H1 (cell line): ENCODE measurements around the gene SMARCA5. TPM values are rescaled to one million over a fixed set of nuclear protein-coding genes. Genes with fewer than 3 reads are reported as not detected.

Experiments used
- CTCF ChIA-PET: fragments of 300-600 bp; sonication (Branson Sonifier 250); formaldehyde crosslinking; loops from one replicate; lab custom pipeline; 2021; ENCODE audit not compliant: partially characterized antibody; lab: Charles Lee
- POLR2A ChIA-PET: fragments of 300-600 bp; sonication (Branson Sonifier 250); formaldehyde crosslinking; loops from one replicate; lab custom pipeline; 2021; ENCODE audit warnings: inconsistent platforms; ENCODE audit not compliant: partially characterized antibody; lab: Charles Lee
- DNase-seq, 2 experiments: peaks; one replicate each; pipeline versions ENCODE4 v3.0.0 to v3.0.0-alpha.2; 2010 to 2022; ENCODE audit warnings: low spot score in 2 of 2, low read depth in 1 of 2, mixed read lengths in 1 of 2
- FAIRE-seq: peaks from 2 replicates; lab custom pipeline; 2011; peaks lifted over from hg19 to GRCh38; lab: Jason Lieb, UNC
- H2AFZ ChIP-seq: 2 replicates; pipeline ENCODE4 v1.8.1; 2012; ENCODE audit warnings: low read length, inconsistent platforms
- H2AK5ac ChIP-seq: 2 replicates; pipeline ENCODE4 v1.6.1; 2013; ENCODE audit warnings: low read depth, low read length
- H2BK120ac ChIP-seq: replicated peaks from 2 replicates; pipeline ENCODE3; 2013; ENCODE audit warnings: low read depth, low read length, inconsistent platforms
- H2BK12ac ChIP-seq: 2 replicates; pipeline ENCODE4 v1.6.1; 2013; ENCODE audit warnings: low read depth, low read length
- H2BK15ac ChIP-seq: 2 replicates; pipeline ENCODE4 v1.6.1; 2013; ENCODE audit warnings: low read length
- H2BK20ac ChIP-seq: 2 replicates; pipeline ENCODE4 v1.6.1; 2013; ENCODE audit warnings: low read length
- H2BK5ac ChIP-seq: 2 replicates; pipeline ENCODE4 v1.6.1; 2013; ENCODE audit warnings: low read depth, low read length
- H3K14ac ChIP-seq: 2 replicates; pipeline ENCODE4 v1.6.1; 2013; ENCODE audit warnings: inconsistent platforms; ENCODE audit not compliant: insufficient read length
- H3K18ac ChIP-seq: 2 replicates; pipeline ENCODE4 v1.6.1; 2013; ENCODE audit warnings: low read length; ENCODE audit errors: extremely low read depth
- H3K23ac ChIP-seq: 2 replicates; pipeline ENCODE4 v1.6.1; 2013; ENCODE audit warnings: inconsistent platforms; ENCODE audit not compliant: insufficient read length
- H3K23me2 ChIP-seq: 2 replicates; pipeline ENCODE4 v1.6.1; 2013; ENCODE audit warnings: low read depth, low read length
- H3K27ac ChIP-seq: 2 replicates; pipeline ENCODE4 v1.6.1; 2011; ENCODE audit warnings: low read depth, low read length, inconsistent platforms
- H3K27me3 ChIP-seq, 4 experiments: replicated peaks in 1 of 4; 1 replicate in 1 of 4; 2 replicates in 3 of 4; pipeline versions ENCODE4 v1.6.1 to v1.8.1; 2011 to 2013; ENCODE audit warnings: low read length in 3 of 4, mild to moderate bottlenecking in 3 of 4, inconsistent platforms in 2 of 4, mixed read lengths in 2 of 4, moderate library complexity in 1 of 4; ENCODE audit not compliant: control insufficient read depth in 3 of 4, insufficient read depth in 3 of 4; ENCODE audit errors: extremely low read depth in 1 of 4
- H3K36me3 ChIP-seq, 4 experiments: 2 replicates each; pipeline versions ENCODE4 v1.6.1 to v1.8.1; 2011 to 2013; ENCODE audit warnings: mild to moderate bottlenecking in 4 of 4, low read length in 3 of 4, moderate library complexity in 2 of 4, control low read depth in 1 of 4, inconsistent platforms in 1 of 4; ENCODE audit not compliant: insufficient read depth in 4 of 4, control insufficient read depth in 2 of 4
- H3K4ac ChIP-seq: replicated peaks from 2 replicates; pipeline ENCODE3; 2013; ENCODE audit warnings: low read length, low read depth, mixed read lengths, inconsistent platforms; ENCODE audit not compliant: insufficient read length
- H3K4me1 ChIP-seq, 4 experiments: replicated peaks in 1 of 4; 1 replicate in 1 of 4; 2 replicates in 3 of 4; pipeline versions ENCODE4 v1.6.1 to v1.8.1; 2011 to 2013; ENCODE audit warnings: low read length in 3 of 4, inconsistent platforms in 2 of 4, mixed read lengths in 1 of 4; ENCODE audit not compliant: insufficient read depth in 4 of 4, control insufficient read depth in 3 of 4
- H3K4me2 ChIP-seq, 2 experiments: 2 replicates each; pipeline versions ENCODE4 v1.6.1 to v1.8.1; 2011 to 2013; ENCODE audit warnings: low read depth in 2 of 2, low read length in 2 of 2, control low read depth in 1 of 2, inconsistent platforms in 1 of 2, mild to moderate bottlenecking in 1 of 2; ENCODE audit not compliant: insufficient read depth in 1 of 2
- H3K4me3 ChIP-seq, 4 experiments: fragments of 200-600, 300-600 bp in 1 of 4; sonication (generic), shearing (Covaris generic), sonication (Bioruptor Twin) in 1 of 4; 2 replicates each; pipeline versions ENCODE4 v1.5.1 to v1.8.1; 2011 to 2016; ENCODE audit warnings: low read length in 4 of 4, low read depth in 3 of 4, control low read depth in 2 of 4, inconsistent platforms in 2 of 4, mild to moderate bottlenecking in 2 of 4, mixed read lengths in 1 of 4, moderate library complexity in 1 of 4; ENCODE audit not compliant: insufficient read depth in 2 of 4; ENCODE audit errors: extremely low read depth in 1 of 4
- H3K56ac ChIP-seq: replicated peaks from 2 replicates; pipeline ENCODE3; 2013; ENCODE audit warnings: low read depth, mild to moderate bottlenecking, mixed read lengths, low read length, inconsistent platforms; ENCODE audit not compliant: insufficient read length
- H3K79me1 ChIP-seq: 2 replicates; pipeline ENCODE4 v1.6.1; 2013; ENCODE audit warnings: low read depth, low read length, control low read depth
- H3K79me2 ChIP-seq, 2 experiments: 2 replicates each; pipeline versions ENCODE4 v1.6.1 to v1.8.1; 2012 to 2013; ENCODE audit warnings: low read length in 2 of 2, mild to moderate bottlenecking in 2 of 2, inconsistent platforms in 1 of 2; ENCODE audit not compliant: insufficient read depth in 2 of 2, control insufficient read depth in 1 of 2
- H3K9ac ChIP-seq, 4 experiments: replicated peaks in 1 of 4; 1 replicate in 1 of 4; 2 replicates in 3 of 4; pipeline versions ENCODE4 v1.6.1 to v1.8.1; 2011 to 2013; ENCODE audit warnings: low read depth in 3 of 4, low read length in 3 of 4, control low read depth in 2 of 4, mild to moderate bottlenecking in 2 of 4, moderate library complexity in 2 of 4, inconsistent platforms in 1 of 4; ENCODE audit errors: extremely low read depth in 1 of 4
- H3K9me3 ChIP-seq, 2 experiments: 2 replicates each; pipeline versions ENCODE4 v1.6.1 to v1.8.1; 2012 to 2013; ENCODE audit warnings: mild to moderate bottlenecking in 2 of 2, moderate library complexity in 2 of 2, control low read depth in 1 of 2, inconsistent platforms in 1 of 2, low read depth in 1 of 2, low read length in 1 of 2, mixed read lengths in 1 of 2; ENCODE audit not compliant: insufficient read depth in 2 of 2
- H4K20me1 ChIP-seq, 2 experiments: replicated peaks in 1 of 2; 2 replicates each; pipeline versions ENCODE3 to v1.8.1; 2011 to 2013; ENCODE audit warnings: inconsistent platforms in 2 of 2, low read length in 2 of 2, mild to moderate bottlenecking in 1 of 2; ENCODE audit not compliant: insufficient read depth in 2 of 2, control insufficient read depth in 1 of 2
- H4K5ac ChIP-seq: 2 replicates; pipeline ENCODE4 v1.6.1; 2013; ENCODE audit warnings: low read length, low read depth, mixed read lengths, inconsistent platforms; ENCODE audit not compliant: insufficient read length
- H4K8ac ChIP-seq: 2 replicates; pipeline ENCODE4 v1.8.0; 2013; ENCODE audit warnings: mild to moderate bottlenecking, moderate library complexity, low read length, inconsistent platforms; ENCODE audit not compliant: insufficient read depth; ENCODE audit errors: extremely low read depth
- H4K91ac ChIP-seq: replicated peaks from 2 replicates; pipeline ENCODE3; 2013; ENCODE audit warnings: low read length, mixed read lengths, inconsistent platforms; ENCODE audit not compliant: insufficient read length
- NRF1 ChIP-seq: IDR thresholded peaks from 2 replicates; pipeline ENCODE4 v1.6.1; 2011; ENCODE audit warnings: mild to moderate bottlenecking, low read depth, low read length, improper control_type of control experiment
- RAD21 ChIP-seq, 2 experiments: IDR thresholded peaks in 1 of 2; conservative IDR thresholded peaks in 1 of 2; 2 replicates each; pipeline ENCODE4 v1.6.1; 2011; ENCODE audit warnings: low read depth in 2 of 2, low read length in 2 of 2, improper control_type of control experiment in 1 of 2, inconsistent platforms in 1 of 2, mild to moderate bottlenecking in 1 of 2, moderate library complexity in 1 of 2
- WGBS, 2 experiments: shearing (Covaris generic) in 1 of 2; methylation state at CpG; one replicate each; pipeline versions ENCODE4 v1.1.6 to v1.1.7; 2013 to 2015; ENCODE audit warnings: low lambda C conversion rate in 2 of 2, mixed read lengths in 2 of 2, inconsistent platforms in 1 of 2, low coverage in 1 of 2, missing lambda C conversion rate in 1 of 2; ENCODE audit not compliant: insufficient replicate concordance in 2 of 2, insufficient coverage in 1 of 2, insufficient read length in 1 of 2; ENCODE audit errors: extremely low coverage in 1 of 2, missing lambda C conversion rate in 1 of 2; 5-methylcytosine and 5-hydroxymethylcytosine counted together
- polyA plus RNA-seq, 7 experiments: library from polyadenylated mRNA; depleted of rRNA in 3 of 7; stranded (reverse) in 5 of 7; unstranded in 2 of 7; fragments of >200 nt in 5 of 7; fragments of 200-250 nt in 2 of 7; gene quantifications; 1 replicate in 5 of 7; 2 replicates in 1 of 7; 4 replicates in 1 of 7; pipeline versions ENCODE4 v1.2.1 to v1.2.3, GENCODE V29; 2011 to 2013; ENCODE audit warnings: missing spikeins in 2 of 7, mixed read lengths in 2 of 7
- total RNA-seq: library from RNA; stranded (reverse); fragmentation: NEBNext Ultra II Directional; extraction: Animal tissue kit (Norgen Biotek cat#: 25700); gene quantifications from 2 replicates; pipeline ENCODE4 v1.2.1, GENCODE V29; 2021

Gene SMARCA5
- total and polyA plus RNA-seq, 2 of the 8 experiments (the other 6 are each of a cell fraction or from before 2014, with no cell fraction given): 13.9 to 112 TPM

GRCh38 chr4:143539670-143540023 is 26.1 kb downstream of the SMARCA5 start:
- H3K18ac ChIP-seq: no peak overlapping the region
- ChIA-PET CTCF (interaction anchor here (0.5 kb wide), 1 partner anchor 9 kb away, joined by 3 read pairs; no protein-coding TSS in a partner anchor), POLR2A (no interaction called here)
- no peak overlapping the region for H2BK5ac ChIP-seq
- H4K5ac ChIP-seq: no peak overlapping the region
- H3K27me3 ChIP-seq: no peaks in the 10 kb centered on the region
- H2BK120ac ChIP-seq: no peak overlapping the region
- H2BK15ac ChIP-seq: no peak overlapping the region
- TF ChIP-seq RAD21 (IDR thresholded peaks at IDR 0.05 in 1 of 2, conservative IDR thresholded peaks at IDR 0.05 in 1 of 2; ENCODE audit: low read depth in 2 of 2, low read length in 2 of 2): no peak
- TF ChIP-seq NRF1: no peak
- no peak overlapping the region for H3K4me3 ChIP-seq
- DNase-seq (no peak), FAIRE-seq (no peak)
- no peak overlapping the region for H3K14ac ChIP-seq
- H4K8ac ChIP-seq: no peak overlapping the region
- H4K91ac ChIP-seq: no peak overlapping the region
- no peak overlapping the region for H3K4me2 ChIP-seq
- H3K23ac ChIP-seq: no peak overlapping the region
- H3K4me1 ChIP-seq: no peaks in the 10 kb centered on the region
- no peak overlapping the region for H2AK5ac ChIP-seq
- H4K20me1 ChIP-seq: peaks cover 0 to 5% of the 10 kb centered on the region in 2 experiments
- peaks cover 32 to 99% (median 78%) of the 10 kb centered on the region in 4 experiments for H3K36me3 ChIP-seq
- H3K79me1 ChIP-seq: no peaks in the 10 kb centered on the region
- H3K56ac ChIP-seq: no peak overlapping the region
- H3K27ac ChIP-seq: no peak overlapping the region
- no peak overlapping the region for H2BK12ac ChIP-seq
- no peak overlapping the region for H2AFZ ChIP-seq
- H3K23me2 ChIP-seq: no peaks in the 10 kb centered on the region
- 100% methylated on average over 3 of the region's 3 CpGs; no CpG with 5 or more reads in 1 of the 2 experiments for WGBS, 2 experiments
- H2BK20ac ChIP-seq: no peak overlapping the region
- H3K9ac ChIP-seq: no peak overlapping the region
- H3K4ac ChIP-seq: no peak overlapping the region
- H3K79me2 ChIP-seq: peaks cover 0 to 4% of the 10 kb centered on the region in 2 experiments; a peak in 1 of 4 replicates
- H3K9me3 ChIP-seq: no peaks in the 10 kb centered on the region
